LNCAP (cell line): ENCODE results near the gene TUT7.

Experiments
- CTCF ChIP-seq: fragments of 450-650 bp; IDR thresholded peaks from 2 replicates; pipeline ENCODE4 v1.5.1; 2017; ENCODE audit warnings: mild to moderate bottlenecking

The TUT7 gene

GRCh38 chr9:86259557-86259956 is 94.7 kb downstream of the TUT7 start, which contains the start of gene C9orf153:
C9orf153 (minus strand) TSS chr9:86259657; CDS start chr9:86229603, 30,054 bp downstream.
- no peak for TF ChIP-seq CTCF

- TF ChIP-seq CTCF, result no peak
Observed at GRCh38 chr9:86257391-86257790, 96.8 kb downstream of the TUT7 start.

- TF ChIP-seq CTCF, result no peak
Observed at GRCh38 chr9:86256653-86257052, 97.6 kb downstream of the TUT7 start.

GRCh38 chr9:86253577-86253976 is 100.6 kb downstream of the TUT7 start:
- TF ChIP-seq CTCF, result no peak

- no peak for TF ChIP-seq CTCF
Observed at GRCh38 chr9:86252870-86253269, 101.3 kb downstream of the TUT7 start.

- TF ChIP-seq CTCF, result no peak
Observed at GRCh38 chr9:86250123-86250522, 104.1 kb downstream of the TUT7 start.

- no peak for TF ChIP-seq CTCF
Observed at GRCh38 chr9:86248746-86249145, 105.5 kb downstream of the TUT7 start.

GRCh38 chr9:86246752-86247161 is 107.5 kb downstream of the TUT7 start:
- TF ChIP-seq CTCF, result no peak
